HepG2 (cell line): ENCODE results near the gene H19. TPM values are rescaled to one million over a fixed set of nuclear protein-coding genes. Genes with fewer than 3 reads are reported as not detected.

Experiments
- ATAC-seq: fragments of 200-7000 bp; cut with Tn5 transposase; 3 replicates; pipeline ENCODE4 v1.9.1; 2020; ENCODE audit warnings: mild to moderate bottlenecking, moderate library complexity
- BruUV-seq: library from RNA; stranded (reverse); fragments of 400-500 nt; replicated peaks from 2 replicates; lab custom pipeline; 2021; lab: Mats Ljungman, UMichigan
- CTCF ChIA-PET: fragments of 300-600 bp; formaldehyde crosslinking; extraction: SDS; loops from one replicate; lab custom pipeline; 2021; ENCODE audit warnings: low total read pairs, inconsistent platforms, low intra/inter-chr PET ratio; lab: Yijun Ruan, JAX
- POLR2A ChIA-PET: fragments of 350-600 bp; sonication (Branson Sonifier 250); formaldehyde crosslinking; loops from one replicate; lab custom pipeline; 2020; ENCODE audit warnings: antibody characterized with exemption, inconsistent platforms; lab: Yijun Ruan, JAX
- DNase-seq: peaks from one replicate; pipeline ENCODE4 v3.0.0-alpha.2; 2015; ENCODE audit warnings: low spot score
- FAIRE-seq: peaks from 3 replicates; lab custom pipeline; 2011; peaks lifted over from hg19 to GRCh38; lab: Jason Lieb, UNC
- H2AFZ ChIP-seq: one replicate; pipeline ENCODE4 v1.6.1; 2011; ENCODE audit warnings: low read length, inconsistent platforms
- H3K27ac ChIP-seq: fragments of 300-600 bp; 3 replicates; pipeline ENCODE4 v1.8.0; 2011; ENCODE audit warnings: mixed run types, mild to moderate bottlenecking, mixed read lengths, low read length, inconsistent platforms; ENCODE audit not compliant: insufficient read depth; ENCODE audit errors: extremely low read length
- H3K27me3 ChIP-seq, 2 experiments: fragments of 200-600 bp in 1 of 2; 2 replicates in 1 of 2; 3 replicates in 1 of 2; pipeline versions ENCODE4 v1.6.0 to v1.8.0; 2011; ENCODE audit warnings: low read length in 2 of 2, mild to moderate bottlenecking in 2 of 2, moderate library complexity in 2 of 2, inconsistent platforms in 1 of 2; ENCODE audit not compliant: insufficient read depth in 2 of 2, control insufficient read depth in 1 of 2
- H3K36me3 ChIP-seq, 2 experiments: fragments of 200-600 bp in 1 of 2; replicated peaks in 1 of 2; 2 replicates in 1 of 2; 3 replicates in 1 of 2; pipeline versions ENCODE4 v1.5.1 to v1.8.0; 2011; ENCODE audit warnings: low read length in 2 of 2, inconsistent platforms in 1 of 2; ENCODE audit not compliant: insufficient read depth in 2 of 2, control insufficient read depth in 1 of 2
- H3K4me1 ChIP-seq: 2 replicates; pipeline ENCODE4 v1.5.1; 2012; ENCODE audit warnings: low read length, inconsistent platforms; ENCODE audit not compliant: insufficient read depth
- H3K4me2 ChIP-seq: 2 replicates; pipeline ENCODE4 v1.6.0; 2011; ENCODE audit warnings: low read depth, low read length, inconsistent platforms
- H3K4me3 ChIP-seq, 3 experiments: fragments of 200-600 bp in 1 of 3; sonication (generic), shearing (Covaris generic) in 1 of 3; replicated peaks in 1 of 3; 2 replicates each; pipeline ENCODE4 v1.5.1; 2011 to 2016; ENCODE audit warnings: low read length in 3 of 3, inconsistent platforms in 2 of 3, low read depth in 2 of 3, mild to moderate bottlenecking in 2 of 3, control low read depth in 1 of 3, mixed read lengths in 1 of 3; ENCODE audit not compliant: insufficient read depth in 1 of 3
- H3K79me2 ChIP-seq: one replicate; pipeline ENCODE4 v1.6.1; 2011; ENCODE audit warnings: low read length, inconsistent platforms; ENCODE audit not compliant: insufficient read depth
- H3K9ac ChIP-seq: 2 replicates; pipeline ENCODE4 v1.6.0; 2011; ENCODE audit warnings: mild to moderate bottlenecking, low read depth, low read length, inconsistent platforms; ENCODE audit not compliant: insufficient read depth
- H3K9me3 ChIP-seq: 2 replicates; pipeline ENCODE4 v1.5.1; 2012; ENCODE audit warnings: mild to moderate bottlenecking, low read length
- H4K20me1 ChIP-seq: 2 replicates; pipeline ENCODE4 v1.6.0; 2011; ENCODE audit warnings: inconsistent platforms, mild to moderate bottlenecking, low read length, moderate library complexity; ENCODE audit not compliant: insufficient read depth
- BHLHE40 ChIP-seq: IDR thresholded peaks from 2 replicates; pipeline ENCODE4 v1.6.1; 2011; ENCODE audit warnings: low read length, improper control_type of control experiment
- CCDC6 ChIP-seq: sonication (generic); formaldehyde crosslinking; IDR thresholded peaks from 2 replicates; pipeline ENCODE4 v1.8.1; 2022; ENCODE audit warnings: mild to moderate bottlenecking, missing genetic modification reagents, moderate library complexity
- FOXK2 ChIP-seq: fragments of 450-650 bp; IDR thresholded peaks from 2 replicates; pipeline ENCODE4 v1.6.1; 2016
- HIVEP1 ChIP-seq: sonication (generic); formaldehyde crosslinking; IDR thresholded peaks from 2 replicates; pipeline ENCODE4 v1.4.0; 2020; ENCODE audit warnings: mild to moderate bottlenecking, missing genetic modification reagents
- IKZF1 ChIP-seq: fragments of 450-650 bp; IDR thresholded peaks from 2 replicates; pipeline ENCODE4 v1.7.1; 2016
- NCOA1 ChIP-seq: sonication (generic); formaldehyde crosslinking; IDR thresholded peaks from 2 replicates; pipeline ENCODE4 v1.9.0; 2021; ENCODE audit warnings: missing genetic modification reagents
- NFKBIZ ChIP-seq: IDR thresholded peaks from 2 replicates; pipeline ENCODE4 v1.6.1; 2018; ENCODE audit warnings: missing genetic modification reagents, missing compliant biosample characterization
- SIN3B ChIP-seq: fragments of 150-350 bp; IDR thresholded peaks from 2 replicates; pipeline ENCODE4 v1.6.1; 2014; ENCODE audit warnings: low read length
- SP5 ChIP-seq: IDR thresholded peaks from 2 replicates; pipeline ENCODE4 v1.6.1; 2016; ENCODE audit warnings: low read depth, borderline replicate concordance
- ZNF260 ChIP-seq: sonication (generic); formaldehyde crosslinking; IDR thresholded peaks from 2 replicates; pipeline ENCODE4 v1.4.0; 2020; ENCODE audit warnings: missing genetic modification reagents, low read depth, mild to moderate bottlenecking, borderline replicate concordance
- ZNF687 ChIP-seq: sonication (generic); formaldehyde crosslinking; IDR thresholded peaks from 2 replicates; pipeline ENCODE4 v1.5.1; 2020; ENCODE audit warnings: mild to moderate bottlenecking, missing genetic modification reagents, moderate library complexity
- ZNF75D ChIP-seq: sonication (generic); formaldehyde crosslinking; IDR thresholded peaks from 2 replicates; pipeline ENCODE4 v1.8.1; 2023; ENCODE audit warnings: missing genetic modification reagents, mild to moderate bottlenecking, borderline replicate concordance
- ZNF792 ChIP-seq: IDR thresholded peaks from 2 replicates; pipeline ENCODE4 v1.6.1; 2016
- WGBS: methylation state at CpG from one replicate; pipeline ENCODE4 v1.1.6; 2017; ENCODE audit warnings: low lambda C conversion rate; 5-methylcytosine and 5-hydroxymethylcytosine counted together
- in situ Hi-C: cut with HindIII; loops from 2 replicates; pipeline ENCODE4 v1.10.0; 2017; ENCODE audit warnings: low pct_unique_long_range_greater_than_20kb; ENCODE audit not compliant: extremely low pct_ligation_motif_present
- intact Hi-C: fragments of 100-400 bp; cut with micrococcal nuclease; formaldehyde crosslinking; loops from one replicate; pipeline ENCODE4 v1.10.0; 2022; ENCODE audit not compliant: unreplicated experiment
- polyA plus RNA-seq, 8 experiments: library from polyadenylated mRNA; depleted of rRNA in 3 of 8; stranded (reverse) in 7 of 8; unstranded in 1 of 8; fragments of >200 nt; fragmentation: Illumina TruSeq in 4 of 8; extraction: Trizol in 4 of 8; gene quantifications; 2 replicates each; pipeline versions ENCODE4 v1.2.1 to v1.2.3, GENCODE V29; 2011 to 2016; ENCODE audit warnings: low read depth in 4 of 8, missing spikeins in 1 of 8, mixed read lengths in 1 of 8; ENCODE audit not compliant: insufficient read depth in 1 of 8
- total RNA-seq, 5 experiments: library from RNA; depleted of rRNA; stranded (reverse); fragments of >200 nt; fragmentation: Illumina TruSeq; extraction: Trizol; gene quantifications; 2 replicates each; pipeline ENCODE4 v1.2.3, GENCODE V29; 2016; ENCODE audit warnings: low read depth in 1 of 5
- TF ChIP-seq, protein P1 (sequence below): sonication (generic); IDR thresholded peaks from 2 replicates; pipeline ENCODE4 v1.6.1; 2016; ENCODE audit warnings: low read depth, borderline replicate concordance
- TF ChIP-seq, protein P2 (sequence below): sonication (generic); formaldehyde crosslinking; IDR thresholded peaks from 2 replicates; pipeline ENCODE4 v1.8.1; 2023; ENCODE audit warnings: mild to moderate bottlenecking, missing genetic modification reagents, borderline replicate concordance
- TF ChIP-seq, protein P3 (sequence below): sonication (generic); formaldehyde crosslinking; IDR thresholded peaks from 2 replicates; pipeline ENCODE4 v1.5.1; 2020; ENCODE audit warnings: missing genetic modification reagents, mild to moderate bottlenecking, borderline replicate concordance

The H19 gene
- total and polyA plus RNA-seq, 2 of the 13 experiments (the other 11 are each of a cell fraction or from before 2014, with no cell fraction given): 1.2 to 2.4 TPM

DNA sequence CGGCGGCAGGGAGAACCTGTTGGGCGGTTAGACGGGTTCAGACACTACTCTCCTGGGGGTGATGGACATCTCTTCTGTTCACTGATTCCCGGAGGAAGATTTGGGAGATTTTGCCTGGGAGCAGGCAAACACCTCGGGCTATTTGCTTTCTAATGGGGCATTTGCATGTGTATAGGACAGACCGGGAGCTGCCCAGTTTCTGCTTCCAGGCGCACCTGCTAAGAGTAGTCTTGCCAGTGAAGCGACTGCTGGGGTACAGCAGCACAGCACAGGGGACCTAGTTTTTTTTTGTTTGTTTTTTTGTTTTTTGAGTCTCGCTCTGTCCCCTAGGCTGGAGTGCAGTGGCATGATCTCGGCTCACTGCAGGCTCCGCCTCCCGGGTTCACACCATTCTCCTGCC, 6.8 kb upstream of the H19 start (continued):
- TF ChIP-seq, protein P1, sequence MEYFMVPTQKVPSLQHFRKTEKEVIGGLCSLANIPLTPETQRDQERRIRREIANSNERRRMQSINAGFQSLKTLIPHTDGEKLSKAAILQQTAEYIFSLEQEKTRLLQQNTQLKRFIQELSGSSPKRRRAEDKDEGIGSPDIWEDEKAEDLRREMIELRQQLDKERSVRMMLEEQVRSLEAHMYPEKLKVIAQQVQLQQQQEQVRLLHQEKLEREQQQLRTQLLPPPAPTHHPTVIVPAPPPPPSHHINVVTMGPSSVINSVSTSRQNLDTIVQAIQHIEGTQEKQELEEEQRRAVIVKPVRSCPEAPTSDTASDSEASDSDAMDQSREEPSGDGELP: no peak
- TF ChIP-seq ZNF687 (no peak), NCOA1 (CRISPR knock-in tag) (no peak)

- no TSS peak for BruUV-seq
- in situ Hi-C loops: no loop called here
- no peak overlapping the region for H3K27ac ChIP-seq
- H3K79me2 ChIP-seq: no peaks in the 10 kb centered on the region
- no peaks in the 10 kb centered on the region for H3K4me1 ChIP-seq
- ATAC-seq (no peak), DNase-seq (no peak), FAIRE-seq (no peak)
- no peak overlapping the region for H3K4me3 ChIP-seq
- H3K9me3 ChIP-seq: no peaks in the 10 kb centered on the region
- WGBS: no CpG with 5 or more reads among the region's 19 CpGs
- no peak overlapping the region for H3K9ac ChIP-seq
- H4K20me1 ChIP-seq: no peaks in the 10 kb centered on the region
- ChIA-PET POLR2A (no interaction called here), CTCF (no interaction called here)
- H3K27me3 ChIP-seq: no peaks in the 10 kb centered on the region
- no peak for TF ChIP-seq NFKBIZ
- TF ChIP-seq SP5 (CRISPR knock-in tag): no peak
- no peak for TF ChIP-seq ZNF75D
- TF ChIP-seq FOXK2: no peak
- no peak for TF ChIP-seq HIVEP1
- no peak for TF ChIP-seq CCDC6 (CRISPR knock-in tag)
- TF ChIP-seq SIN3B: no peak
- no peak for TF ChIP-seq IKZF1
- no peak for TF ChIP-seq ZNF260 (CRISPR knock-in tag)
- no peak for TF ChIP-seq ZNF792 (CRISPR knock-in tag)
- TF ChIP-seq, protein P2, sequence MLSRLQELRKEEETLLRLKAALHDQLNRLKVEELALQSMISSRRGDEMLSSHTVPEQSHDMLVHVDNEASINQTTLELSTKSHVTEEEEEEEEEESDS (CRISPR knock-in tag): no peak
- TF ChIP-seq, protein P3, sequence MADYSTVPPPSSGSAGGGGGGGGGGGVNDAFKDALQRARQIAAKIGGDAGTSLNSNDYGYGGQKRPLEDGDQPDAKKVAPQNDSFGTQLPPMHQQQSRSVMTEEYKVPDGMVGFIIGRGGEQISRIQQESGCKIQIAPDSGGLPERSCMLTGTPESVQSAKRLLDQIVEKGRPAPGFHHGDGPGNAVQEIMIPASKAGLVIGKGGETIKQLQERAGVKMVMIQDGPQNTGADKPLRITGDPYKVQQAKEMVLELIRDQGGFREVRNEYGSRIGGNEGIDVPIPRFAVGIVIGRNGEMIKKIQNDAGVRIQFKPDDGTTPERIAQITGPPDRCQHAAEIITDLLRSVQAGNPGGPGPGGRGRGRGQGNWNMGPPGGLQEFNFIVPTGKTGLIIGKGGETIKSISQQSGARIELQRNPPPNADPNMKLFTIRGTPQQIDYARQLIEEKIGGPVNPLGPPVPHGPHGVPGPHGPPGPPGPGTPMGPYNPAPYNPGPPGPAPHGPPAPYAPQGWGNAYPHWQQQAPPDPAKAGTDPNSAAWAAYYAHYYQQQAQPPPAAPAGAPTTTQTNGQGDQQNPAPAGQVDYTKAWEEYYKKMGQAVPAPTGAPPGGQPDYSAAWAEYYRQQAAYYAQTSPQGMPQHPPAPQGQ (CRISPR knock-in tag): no peak
- no peak for TF ChIP-seq BHLHE40
- H3K36me3 ChIP-seq: no peaks in the 10 kb centered on the region
- intact Hi-C loops: no loop called here
- H2AFZ ChIP-seq: no peak overlapping the region
- no peak overlapping the region for H3K4me2 ChIP-seq
These were observed 5.2 kb upstream of the H19 start for GRCh38 chr11:2002807-2003206.
